Stimulated activated CD4-positive, alpha-beta T cell treated with anti-CD3 and anti-CD28 coated beads, Interleukin-1b, Interleukin-23, amount 100 ng/mL, for 1 hour (primary cell): ENCODE measurements around the gene FLRT1.

Source experiments
- DNase-seq, 2 donors: peaks; one replicate each; pipeline ENCODE4 v3.0.0-alpha.2; 2020; ENCODE audit warnings: low read depth in 2 of 2

Gene FLRT1

DNA sequence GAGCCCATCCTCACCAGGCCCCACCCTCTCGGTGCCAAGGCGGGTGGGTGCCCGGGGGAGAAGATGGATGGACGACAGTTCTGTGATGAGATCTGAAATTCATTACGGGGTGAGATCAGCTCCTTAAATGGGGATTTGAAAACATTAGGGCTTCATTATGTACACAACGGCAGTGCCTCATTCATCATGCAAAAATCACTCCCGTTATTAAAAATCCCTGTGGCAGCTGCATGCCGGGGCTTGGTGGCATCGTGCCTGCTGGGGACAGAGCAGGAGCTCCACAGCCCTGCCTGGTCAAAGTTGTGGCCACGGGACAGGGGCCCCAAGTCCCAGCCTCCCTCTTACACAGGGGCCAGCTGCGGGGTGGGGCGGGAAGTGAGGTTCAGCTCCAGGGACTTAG lies 29.3 kb upstream of the FLRT1 start:
- no peak for DNase-seq

GRCh38 chr11:64007160-64007628 lies 28.5 kb upstream of the FLRT1 start:
- no peak for DNase-seq

DNA sequence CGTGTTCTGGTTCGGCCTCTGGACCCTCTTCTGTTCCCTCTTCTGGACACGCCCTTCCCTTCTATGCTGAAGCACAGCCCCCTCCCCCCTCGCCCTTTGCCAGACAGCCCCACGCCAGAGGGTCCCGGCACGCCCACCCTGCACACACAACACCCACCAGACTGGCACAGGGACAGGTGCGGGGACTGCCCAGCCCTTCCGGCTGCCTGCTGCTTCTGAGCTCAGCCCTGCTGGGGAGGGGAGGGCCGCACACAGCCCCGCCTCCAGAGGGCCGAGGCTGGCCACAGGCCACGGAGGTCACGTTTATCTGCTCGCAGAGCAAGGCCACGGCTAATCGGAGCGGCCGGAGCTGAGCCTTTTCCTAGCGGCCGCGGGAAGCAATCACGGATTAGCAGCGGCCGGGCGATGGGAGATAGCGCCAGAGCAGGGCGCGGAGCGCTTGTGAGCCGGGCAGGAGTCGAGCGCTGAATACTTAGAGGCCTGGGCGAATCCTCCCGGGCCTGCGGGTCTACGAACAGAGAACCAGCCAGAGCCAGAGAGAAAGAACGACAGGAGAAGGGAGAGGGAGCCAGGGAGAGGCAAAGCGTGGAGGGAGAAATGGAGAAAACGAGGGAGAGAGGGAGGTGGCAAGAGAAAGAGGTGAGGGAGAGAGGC lies 28.0 kb upstream of the FLRT1 start:
- no peak for DNase-seq

DNA sequence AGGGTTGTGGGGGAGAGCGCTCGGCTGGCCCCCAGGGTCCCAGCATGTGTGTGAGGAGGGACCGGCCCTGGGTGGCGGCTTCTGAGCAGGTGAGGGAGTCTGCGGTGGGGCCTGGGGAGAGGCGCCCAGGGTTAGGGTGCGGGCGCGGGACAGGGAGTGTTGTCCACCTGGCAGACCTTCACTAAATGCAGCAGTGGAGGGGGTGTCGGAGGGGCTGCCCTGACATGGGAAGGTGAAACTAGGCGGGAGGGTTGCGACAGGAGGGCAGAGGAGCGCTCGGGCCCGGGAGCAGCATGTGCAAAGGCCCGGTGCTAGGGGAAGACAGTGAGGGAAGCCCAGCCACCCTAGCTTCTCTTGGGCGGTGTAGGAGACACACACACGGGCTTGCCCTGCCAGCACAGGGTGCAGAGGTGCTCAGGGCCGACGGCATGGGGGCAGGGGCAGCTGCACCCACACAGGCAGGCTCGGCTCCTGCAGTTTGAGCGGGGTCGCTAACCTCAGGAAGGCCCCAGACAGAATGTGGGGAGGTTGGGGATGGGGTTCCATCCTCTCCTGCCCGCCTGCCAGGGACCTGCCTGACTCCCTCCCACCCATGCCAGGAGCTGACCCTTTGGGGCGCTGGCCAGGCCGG lies 27.3 kb upstream of the FLRT1 start:
- no peak for DNase-seq

- DNase-seq: no peak
Observed at GRCh38 chr11:64008914-64009633, 26.7 kb upstream of the FLRT1 start.

- no peak for DNase-seq
Observed at GRCh38 chr11:64009710-64010109, 26.0 kb upstream of the FLRT1 start.

GRCh38 chr11:64010783-64011182 lies 24.9 kb upstream of the FLRT1 start:
- DNase-seq: no peak

DNA sequence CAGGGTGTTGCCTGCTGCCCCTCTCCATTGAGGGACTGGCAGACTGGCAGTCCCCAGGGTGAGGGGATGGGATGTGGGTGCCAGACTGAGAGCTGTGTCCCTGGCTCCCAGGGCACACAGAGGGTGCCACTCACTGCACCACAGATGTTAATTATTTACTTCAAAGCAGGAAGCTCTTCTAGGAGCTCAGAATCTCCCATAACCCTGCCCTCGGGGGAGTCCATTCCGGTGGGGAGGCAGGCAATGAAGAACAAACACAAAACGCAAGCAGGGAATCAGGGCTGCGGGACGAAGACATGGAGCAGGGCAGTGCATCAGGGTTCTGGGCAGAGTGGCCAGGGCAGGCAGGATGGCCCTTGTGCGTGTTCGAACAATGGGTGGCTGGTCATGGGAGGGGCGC lies 24.4 kb upstream of the FLRT1 start:
- no peak for DNase-seq

DNA sequence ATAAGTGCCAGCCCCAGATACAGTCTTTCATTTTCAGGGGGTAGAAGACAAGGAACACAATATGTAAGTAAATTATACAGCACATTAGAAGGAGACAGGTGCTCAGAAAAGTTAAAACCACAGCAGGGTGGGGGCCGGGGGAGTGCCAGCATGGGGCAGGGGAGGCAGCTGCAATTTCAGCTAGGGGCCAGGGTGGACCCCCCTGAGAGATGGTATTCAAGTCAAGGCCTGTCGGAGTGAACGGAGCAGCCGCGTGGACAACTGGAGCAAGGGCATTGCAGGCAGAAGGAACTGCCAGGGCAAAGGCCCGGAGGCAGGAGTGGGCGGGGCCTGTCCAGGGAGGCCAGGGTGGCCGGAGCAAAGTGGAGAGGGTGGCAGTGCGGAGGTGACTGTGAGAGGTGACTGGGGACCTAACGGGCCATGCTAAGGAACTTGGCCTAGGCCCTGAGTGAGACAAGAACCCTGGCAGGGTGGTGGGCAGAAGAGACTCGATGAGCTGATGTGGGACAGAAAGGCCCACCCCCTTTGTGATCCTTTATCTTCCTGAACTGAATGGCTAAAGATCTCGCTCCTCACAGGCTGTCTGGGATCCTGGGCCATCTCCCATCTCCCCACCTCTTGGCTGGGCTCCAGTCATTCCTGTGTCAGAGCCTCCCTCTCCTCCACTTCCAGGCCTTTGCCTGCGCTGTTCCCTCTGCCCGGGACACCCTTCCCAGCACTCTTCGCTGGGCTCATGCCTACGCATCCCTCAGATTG lies 22.4 kb upstream of the FLRT1 start:
- DNase-seq: no peak

GRCh38 chr11:64014356-64014755 lies 21.4 kb upstream of the FLRT1 start:
- DNase-seq: no peak

DNA sequence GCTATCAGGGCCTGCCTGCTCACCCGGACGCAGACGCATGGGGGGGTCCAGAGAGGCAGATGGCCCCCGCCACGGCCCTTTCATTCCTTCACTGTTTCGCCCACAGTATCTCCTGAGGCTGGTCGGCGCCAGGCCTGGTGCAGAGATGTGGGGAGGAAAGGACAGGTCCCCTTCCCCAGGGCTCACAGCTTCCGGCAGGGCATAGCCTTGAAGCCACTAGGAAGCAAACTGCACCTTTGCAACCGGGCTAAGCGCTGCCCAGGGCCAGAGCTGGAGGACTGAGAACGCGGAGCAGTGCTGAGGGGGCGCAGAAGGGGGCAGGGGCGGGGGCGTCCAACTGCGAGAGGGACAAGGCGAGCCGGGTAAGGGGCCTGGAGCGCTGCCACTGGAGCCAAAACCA lies 20.2 kb upstream of the FLRT1 start:
- no peak for DNase-seq

- DNase-seq: no peak
Observed at GRCh38 chr11:64015935-64016845, 19.5 kb upstream of the FLRT1 start.

DNA sequence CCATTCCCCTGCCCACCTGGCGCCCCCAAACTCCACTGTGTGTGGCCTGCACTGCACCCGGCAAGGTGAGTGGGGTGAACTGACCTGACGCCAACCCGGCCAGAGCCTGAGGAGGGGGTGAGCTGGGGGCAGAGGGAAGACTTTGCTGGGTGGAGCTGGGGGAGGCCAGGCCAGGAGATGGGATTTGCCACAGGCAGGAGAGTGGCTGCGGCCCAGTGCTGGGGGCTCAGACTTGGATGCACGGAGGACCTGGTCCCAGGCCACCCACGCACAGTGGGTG lies 17.8 kb upstream of the FLRT1 start:
- DNase-seq: no peak

DNA sequence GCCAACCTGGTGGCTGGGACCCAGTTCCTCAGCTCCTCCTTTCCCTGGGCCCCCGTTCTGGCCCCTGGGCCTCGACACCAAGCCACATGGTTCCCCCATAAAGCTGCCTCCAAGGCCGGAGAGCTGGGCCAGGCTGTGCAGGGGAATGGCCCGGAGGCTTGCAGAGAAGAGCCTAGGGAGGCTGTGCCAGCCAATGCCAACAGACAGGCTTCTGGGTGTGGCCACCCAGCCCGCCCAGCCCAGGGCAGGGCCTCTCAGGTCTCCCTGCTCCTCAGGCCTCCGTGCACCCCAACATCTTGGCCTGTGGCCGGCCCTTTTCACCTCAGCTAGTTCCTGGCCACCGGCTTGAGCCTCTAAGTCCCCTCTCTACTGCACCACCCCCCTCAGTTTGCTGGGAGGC lies 17.4 kb upstream of the FLRT1 start:
- no peak for DNase-seq

- DNase-seq: no peak
Observed at GRCh38 chr11:64019106-64020037, 16.4 kb upstream of the FLRT1 start.

DNA sequence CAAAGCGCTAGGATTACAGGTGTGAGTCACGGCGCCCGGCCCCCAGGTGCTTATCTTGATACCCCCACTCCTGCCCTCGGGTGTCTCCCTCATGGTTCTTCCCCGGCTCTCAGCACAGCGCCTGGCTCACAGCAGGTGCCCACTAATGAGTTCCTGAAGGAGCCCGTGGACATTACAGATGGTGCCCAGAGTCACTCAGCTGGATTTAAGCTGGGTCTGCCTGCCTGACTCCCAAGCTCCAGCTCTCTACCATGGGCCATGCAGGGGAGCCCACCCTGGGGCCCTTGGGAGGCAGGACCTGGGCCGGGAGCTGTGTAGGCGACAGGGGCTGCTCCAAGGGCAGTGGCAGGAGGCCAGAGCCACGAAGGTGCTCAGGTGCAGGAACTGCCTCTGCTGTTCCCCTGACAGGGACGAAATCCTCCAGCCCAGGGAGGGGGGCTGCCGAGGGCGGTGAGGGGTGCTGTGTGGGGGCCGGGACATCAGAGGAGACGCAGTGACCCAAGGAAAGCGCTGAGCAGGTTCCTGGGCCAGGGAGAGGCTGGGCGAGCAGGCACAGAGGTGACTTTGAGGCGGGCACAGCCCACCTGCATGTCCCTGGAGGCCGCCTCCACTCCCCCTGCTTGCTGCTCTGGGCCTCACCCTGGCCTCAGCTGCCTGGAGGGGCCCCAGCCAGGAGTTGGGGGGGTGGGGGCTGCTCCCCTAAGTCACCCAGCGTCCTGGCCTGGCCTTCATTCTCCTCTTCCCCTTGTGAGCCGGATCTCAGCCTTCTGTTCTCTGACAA lies 14.6 kb upstream of the FLRT1 start:
- no peak for DNase-seq

DNA sequence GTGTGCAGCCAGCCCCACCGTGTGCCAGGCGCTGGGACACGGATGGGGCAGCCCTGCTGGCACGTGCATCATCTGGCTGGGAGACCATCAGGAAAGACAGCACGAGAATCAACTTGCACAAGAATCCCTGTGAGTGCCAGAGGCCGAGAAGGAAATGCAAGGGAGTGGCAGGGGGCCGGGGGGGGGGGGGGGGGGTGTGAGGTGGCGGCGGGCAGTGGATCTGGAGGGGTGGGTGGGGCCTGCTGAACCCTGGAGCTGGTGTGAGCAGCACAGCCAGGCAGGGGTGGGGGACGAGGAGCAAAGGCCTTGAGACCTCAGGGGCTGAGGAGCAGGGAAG lies 14.0 kb upstream of the FLRT1 start:
- DNase-seq: no peak

GRCh38 chr11:64022125-64022784 lies 13.5 kb upstream of the FLRT1 start:
- DNase-seq: no peak
